HCT116 (cell line): ENCODE data around the gene PIK3IP1. TPM values are rescaled to one million over a fixed set of nuclear protein-coding genes. Genes with fewer than 3 reads are reported as not detected.

Experiments used
- ATAC-seq: fragments of 200-7000 bp; cut with Tn5 transposase; 2 replicates; pipeline ENCODE4 v1.9.1; 2020; ENCODE audit warnings: mild to moderate bottlenecking, moderate library complexity
- BruUV-seq: library from RNA; stranded (reverse); fragments of 400-500 nt; replicated peaks from 2 replicates; lab custom pipeline; 2021; lab: Mats Ljungman, UMichigan
- CTCF ChIA-PET: fragments of 300-600 bp; sonication (Branson Sonifier 250); formaldehyde crosslinking; loops from one replicate; lab custom pipeline; 2021; ENCODE audit warnings: antibody characterized with exemption; lab: Charles Lee
- POLR2A ChIA-PET: fragments of 300-600, 350-600 bp; sonication (Branson Sonifier 250); formaldehyde crosslinking; loops from one replicate; lab custom pipeline; 2021; ENCODE audit warnings: antibody characterized with exemption; lab: Charles Lee
- RAD21 ChIA-PET, 2 experiments: fragments of 300-600 bp; sonication (Branson Sonifier 250); formaldehyde crosslinking; loops; one replicate each; lab custom pipeline; 2023; ENCODE audit warnings: low total read pairs in 2 of 2; ENCODE audit not compliant: uncharacterized antibody in 2 of 2, unreplicated experiment in 2 of 2, low non-redundant PET in 1 of 2; lab: Charles Lee
- DNase-seq: peaks from one replicate; pipeline ENCODE4 v3.0.0-alpha.2; 2010; ENCODE audit warnings: low read depth, low spot score
- H2AFZ ChIP-seq: fragments of 200-600 bp; shearing (Covaris generic), sonication (generic); 2 replicates; pipeline ENCODE4 v1.6.1; 2017; ENCODE audit warnings: low read depth, mixed run types, mixed read lengths, antibody characterized with exemption, low read length; ENCODE audit not compliant: poor library complexity, severe bottlenecking
- H3K27ac ChIP-seq: 2 replicates; pipeline ENCODE4 v1.5.1; 2012; ENCODE audit warnings: low read depth, low read length
- H3K27me3 ChIP-seq: fragments of 200-600 bp; sonication (generic); 2 replicates; pipeline ENCODE4 v1.6.1; 2016; ENCODE audit warnings: mixed run types, low read length, mixed read lengths; ENCODE audit not compliant: insufficient read depth
- H3K36me3 ChIP-seq, 2 experiments: fragments of 200-500 bp in 1 of 2; fragments of 200-600 bp in 1 of 2; sonication (Bioruptor generic) in 1 of 2; sonication (generic) in 1 of 2; 2 replicates each; pipeline versions ENCODE4 v1.5.1 to v1.6.1; 2014 to 2016; ENCODE audit warnings: low read length in 2 of 2, inconsistent platforms in 1 of 2, mixed read lengths in 1 of 2, mixed run types in 1 of 2; ENCODE audit not compliant: insufficient read depth in 2 of 2, control insufficient read depth in 1 of 2
- H3K4me1 ChIP-seq, 2 experiments: fragments of 200-600 bp in 1 of 2; sonication (generic) in 1 of 2; 2 replicates each; pipeline versions ENCODE4 v1.5.1 to v1.6.1; 2012 to 2017; ENCODE audit warnings: low read length in 2 of 2, inconsistent platforms in 1 of 2, mild to moderate bottlenecking in 1 of 2, mixed read lengths in 1 of 2, mixed run types in 1 of 2, moderate library complexity in 1 of 2; ENCODE audit not compliant: insufficient read depth in 2 of 2, control insufficient read depth in 1 of 2
- H3K4me2 ChIP-seq: fragments of 200-600 bp; sonication (generic); 2 replicates; pipeline ENCODE4 v1.6.1; 2017; ENCODE audit warnings: mixed run types, low read length, mixed read lengths
- H3K4me3 ChIP-seq, 2 experiments: fragments of 200-600 bp in 1 of 2; sonication (generic) in 1 of 2; replicated peaks in 1 of 2; 2 replicates each; pipeline ENCODE4 v1.5.1; 2011 to 2016; ENCODE audit warnings: low read length in 2 of 2, control low read depth in 1 of 2, low read depth in 1 of 2, mild to moderate bottlenecking in 1 of 2, mixed read lengths in 1 of 2, mixed run types in 1 of 2
- H3K79me2 ChIP-seq: fragments of 200-600 bp; sonication (generic); 2 replicates; pipeline ENCODE4 v1.6.1; 2017; ENCODE audit warnings: mild to moderate bottlenecking, mixed run types, low read length, moderate library complexity, mixed read lengths; ENCODE audit not compliant: insufficient read depth
- H3K9ac ChIP-seq: fragments of 200-600 bp; sonication (generic); 2 replicates; pipeline ENCODE4 v1.6.1; 2016; ENCODE audit warnings: low read length, mixed read lengths
- H3K9me2 ChIP-seq: fragments of 200-600 bp; sonication (generic), shearing (Covaris generic); 2 replicates; pipeline ENCODE4 v1.6.1; 2017; ENCODE audit warnings: mixed run types, mild to moderate bottlenecking, moderate library complexity; ENCODE audit not compliant: insufficient read depth
- H3K9me3 ChIP-seq, 2 experiments: fragments of 200-500 bp in 1 of 2; fragments of 200-600 bp in 1 of 2; sonication (Bioruptor generic) in 1 of 2; sonication (generic) in 1 of 2; 2 replicates each; pipeline ENCODE4 v1.6.1; 2014 to 2017; ENCODE audit warnings: low read length in 2 of 2, mixed read lengths in 2 of 2, inconsistent platforms in 1 of 2, low read depth in 1 of 2, mild to moderate bottlenecking in 1 of 2, mixed run types in 1 of 2, moderate library complexity in 1 of 2; ENCODE audit not compliant: control insufficient read depth in 1 of 2, insufficient read depth in 1 of 2
- H4K20me1 ChIP-seq: fragments of 200-600 bp; sonication (generic), shearing (Covaris generic); 2 replicates; pipeline ENCODE4 v1.6.1; 2017; ENCODE audit warnings: mixed run types, mild to moderate bottlenecking, moderate library complexity; ENCODE audit not compliant: insufficient read depth
- ATF3 ChIP-seq: IDR thresholded peaks from 2 replicates; pipeline ENCODE4 v1.6.1; 2012
- CBX3 ChIP-seq: IDR thresholded peaks from 2 replicates; pipeline ENCODE4 v1.6.1; 2012; ENCODE audit warnings: low read depth
- CEBPB ChIP-seq: IDR thresholded peaks from 2 replicates; pipeline ENCODE4 v1.6.1; 2012; ENCODE audit warnings: low read depth
- CTCF ChIP-seq, 3 experiments: fragments of 200-600 bp in 1 of 3; sonication (generic) in 1 of 3; IDR thresholded peaks in 2 of 3; conservative IDR thresholded peaks in 1 of 3; 2 replicates each; pipeline ENCODE4 v1.5.1; 2012 to 2017; ENCODE audit warnings: low read depth in 2 of 3, low read length in 2 of 3, antibody characterized with exemption in 1 of 3, borderline replicate concordance in 1 of 3, control low read depth in 1 of 3, mild to moderate bottlenecking in 1 of 3, mixed read lengths in 1 of 3, mixed run types in 1 of 3, moderate library complexity in 1 of 3; ENCODE audit not compliant: insufficient read depth in 1 of 3
- ELF1 ChIP-seq: IDR thresholded peaks from 2 replicates; pipeline ENCODE4 v1.6.1; 2012; ENCODE audit warnings: low read depth, borderline replicate concordance
- EZH2 ChIP-seq: fragments of 200-600 bp; sonication (generic); IDR thresholded peaks from 2 replicates; pipeline ENCODE4 v1.6.1; 2017; ENCODE audit warnings: antibody characterized with exemption, mixed run types
- EZH2phosphoT487 ChIP-seq: fragments of 200-600 bp; IDR thresholded peaks from 2 replicates; pipeline ENCODE4 v1.6.1; 2018; ENCODE audit warnings: antibody characterized with exemption, borderline replicate concordance
- FOSL1 ChIP-seq: IDR thresholded peaks from 2 replicates; pipeline ENCODE4 v1.6.1; 2012; ENCODE audit warnings: low read depth
- JUND ChIP-seq: IDR thresholded peaks from 2 replicates; pipeline ENCODE4 v1.6.1; 2012
- MAX ChIP-seq: IDR thresholded peaks from 2 replicates; pipeline ENCODE4 v1.6.1; 2012
- POLR2A ChIP-seq: IDR thresholded peaks from 2 replicates; pipeline ENCODE4 v1.7.0; 2011; ENCODE audit warnings: borderline replicate concordance; ENCODE audit not compliant: insufficient read depth, insufficient read length; ENCODE audit errors: extremely low read depth
- POLR2AphosphoS5 ChIP-seq: IDR thresholded peaks from 2 replicates; pipeline ENCODE4 v1.6.1; 2011; ENCODE audit warnings: mild to moderate bottlenecking, low read depth, low read length, moderate library complexity
- REST ChIP-seq: IDR thresholded peaks from 2 replicates; pipeline ENCODE4 v1.6.1; 2012; ENCODE audit warnings: low read depth
- SP1 ChIP-seq: IDR thresholded peaks from 2 replicates; pipeline ENCODE4 v1.6.1; 2012; ENCODE audit warnings: low read depth
- SRF ChIP-seq: IDR thresholded peaks from 2 replicates; pipeline ENCODE4 v1.6.1; 2012; ENCODE audit warnings: low read depth
- TCF7L2 ChIP-seq: IDR thresholded peaks from 2 replicates; pipeline ENCODE4 v1.7.0; 2011; ENCODE audit warnings: borderline replicate concordance, inconsistent platforms; ENCODE audit not compliant: insufficient read depth, insufficient read length; ENCODE audit errors: extremely low read depth
- YY1 ChIP-seq: IDR thresholded peaks from 2 replicates; pipeline ENCODE4 v1.6.1; 2011; ENCODE audit warnings: low read length, low read depth, moderate library complexity, mild to moderate bottlenecking; ENCODE audit not compliant: insufficient replicate concordance; ENCODE audit errors: extremely low read depth
- ZNF274 ChIP-seq: fragments of 200-500 bp; sonication (Bioruptor generic); IDR thresholded peaks from 2 replicates; pipeline ENCODE4 v1.6.1; 2014; ENCODE audit warnings: mild to moderate bottlenecking, low read depth, low read length, inconsistent platforms
- intact Hi-C: fragments of 100-400 bp; cut with micrococcal nuclease; formaldehyde crosslinking; loops from 2 replicates; pipeline ENCODE4 v1.10.0; 2022
- total RNA-seq: library from RNA; stranded (reverse); gene quantifications from one replicate; pipeline ENCODE4 v1.2.1, GENCODE V29; 2021; ENCODE audit not compliant: unreplicated experiment

The PIK3IP1 gene
- total RNA-seq, 1 experiment from 2014 or later: 1.6 TPM

GRCh38 chr22:31248965-31249958 lies 43.0 kb downstream of the PIK3IP1 start:
- Histone ChIP-seq H3K4me2 (no peak overlapping the region), H3K27me3 (no peaks in the 10 kb centered on the region), H2AFZ (no peak overlapping the region), H3K79me2 (peaks cover 11% of the 10 kb centered on the region; the same call in 1 of the 2 replicates), H3K36me3 (peaks cover 0 to 6% of the 10 kb centered on the region in 2 experiments; a peak in 1 of 4 replicates), H3K9me2 (no peaks in the 10 kb centered on the region), H3K27ac (no peak overlapping the region), H3K9ac (no peak overlapping the region), H3K4me3 (no peak overlapping the region), H3K4me1 (peaks cover 22 to 27% of the 10 kb centered on the region in 2 experiments), H3K9me3 (no peaks in the 10 kb centered on the region), H4K20me1 (no peaks in the 10 kb centered on the region)
- ATAC-seq: no peak
- TF ChIP-seq JUND (no peak), CEBPB (no peak), FOSL1 (no peak), ATF3 (no peak), CTCF (IDR thresholded peaks at IDR 0.05 in 2 of 3, conservative IDR thresholded peaks at IDR 0.05 in 1 of 3; ENCODE audit: borderline replicate concordance in 1 of 3, insufficient read depth in 1 of 3, low read depth in 2 of 3, low read length in 2 of 3) (no peak), MAX (no peak), ZNF274 (no peak), ELF1 (no peak), SP1 (no peak), POLR2AphosphoS5 (no peak), TCF7L2 (no peak), EZH2phosphoT487 (no peak), REST (no peak), POLR2A (no peak), CBX3 (no peak), EZH2 (no peak), YY1 (no peak), SRF (no peak)
- BruUV-seq: no TSS peak
- intact Hi-C loops: no loop called here
- ChIA-PET POLR2A (no interaction called here), CTCF (no interaction called here), RAD21 (no interaction called here)
- no peak for DNase-seq
